ENCODE measurements around the gene C15orf39.

C15orf39 gene

GRCh38 chr15:75182187-75183131 is 19.2 kb upstream of the C15orf39 start:
- DNase-seq (ENCODE audit: extremely low read depth, low read depth), result no peak
- TF ChIP-seq, protein P1, sequence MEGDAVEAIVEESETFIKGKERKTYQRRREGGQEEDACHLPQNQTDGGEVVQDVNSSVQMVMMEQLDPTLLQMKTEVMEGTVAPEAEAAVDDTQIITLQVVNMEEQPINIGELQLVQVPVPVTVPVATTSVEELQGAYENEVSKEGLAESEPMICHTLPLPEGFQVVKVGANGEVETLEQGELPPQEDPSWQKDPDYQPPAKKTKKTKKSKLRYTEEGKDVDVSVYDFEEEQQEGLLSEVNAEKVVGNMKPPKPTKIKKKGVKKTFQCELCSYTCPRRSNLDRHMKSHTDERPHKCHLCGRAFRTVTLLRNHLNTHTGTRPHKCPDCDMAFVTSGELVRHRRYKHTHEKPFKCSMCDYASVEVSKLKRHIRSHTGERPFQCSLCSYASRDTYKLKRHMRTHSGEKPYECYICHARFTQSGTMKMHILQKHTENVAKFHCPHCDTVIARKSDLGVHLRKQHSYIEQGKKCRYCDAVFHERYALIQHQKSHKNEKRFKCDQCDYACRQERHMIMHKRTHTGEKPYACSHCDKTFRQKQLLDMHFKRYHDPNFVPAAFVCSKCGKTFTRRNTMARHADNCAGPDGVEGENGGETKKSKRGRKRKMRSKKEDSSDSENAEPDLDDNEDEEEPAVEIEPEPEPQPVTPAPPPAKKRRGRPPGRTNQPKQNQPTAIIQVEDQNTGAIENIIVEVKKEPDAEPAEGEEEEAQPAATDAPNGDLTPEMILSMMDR (IDR thresholded peaks at IDR 0.05; ENCODE audit: low read depth, low read length), result no peak

GRCh38 chr15:75185271-75186029 is 16.2 kb upstream of the C15orf39 start:
- DNase-seq (ENCODE audit: extremely low read depth, low read depth), result no peak

GRCh38 chr15:75186044-75186443 is 15.6 kb upstream of the C15orf39 start:
- TF ChIP-seq, protein P1 (IDR thresholded peaks at IDR 0.05; ENCODE audit: low read depth, low read length), result no peak
- no peak for DNase-seq (ENCODE audit: extremely low read depth, low read depth)

More at GRCh38 chr15:75185271-75186029, 16.2 kb upstream of the C15orf39 start:
- TF ChIP-seq, protein P1 (IDR thresholded peaks at IDR 0.05; ENCODE audit: low read depth, low read length), result no peak

DNA sequence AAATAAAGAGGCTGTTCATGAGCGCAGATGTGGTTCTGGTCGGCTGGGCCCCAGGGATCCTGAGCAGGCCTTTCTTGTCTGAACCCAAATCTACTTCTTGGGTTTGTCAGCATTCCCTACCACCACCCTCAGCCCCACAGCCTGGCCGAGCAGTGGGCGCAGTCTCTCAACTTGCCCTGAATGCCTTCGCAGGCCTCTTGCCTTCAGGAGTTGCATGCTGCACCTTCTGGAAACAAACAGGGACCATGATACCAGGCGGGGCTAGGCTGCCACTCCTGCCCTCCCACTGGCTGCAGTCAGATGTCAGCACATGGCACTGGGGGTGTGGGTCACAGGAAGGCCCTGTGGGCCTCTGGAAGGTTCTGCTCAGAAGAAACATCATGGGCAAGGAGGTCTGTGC is 13.2 kb upstream of the C15orf39 start:
- TF ChIP-seq, protein P1 (IDR thresholded peaks at IDR 0.05; ENCODE audit: low read depth, low read length), result no peak
- DNase-seq (ENCODE audit: extremely low read depth, low read depth), result no peak

- DNase-seq (ENCODE audit: extremely low read depth, low read depth), result no peak
These were observed 10.4 kb upstream of the C15orf39 start for GRCh38 chr15:75191235-75191634.

GRCh38 chr15:75192307-75192706 is 9.4 kb upstream of the C15orf39 start:
- no peak for DNase-seq (ENCODE audit: extremely low read depth, low read depth)
- TF ChIP-seq, protein P1 (IDR thresholded peaks at IDR 0.05; ENCODE audit: low read depth, low read length), result no peak

More at GRCh38 chr15:75191235-75191634, 10.4 kb upstream of the C15orf39 start:
- TF ChIP-seq, protein P1 (IDR thresholded peaks at IDR 0.05; ENCODE audit: low read depth, low read length), result no peak

DNA sequence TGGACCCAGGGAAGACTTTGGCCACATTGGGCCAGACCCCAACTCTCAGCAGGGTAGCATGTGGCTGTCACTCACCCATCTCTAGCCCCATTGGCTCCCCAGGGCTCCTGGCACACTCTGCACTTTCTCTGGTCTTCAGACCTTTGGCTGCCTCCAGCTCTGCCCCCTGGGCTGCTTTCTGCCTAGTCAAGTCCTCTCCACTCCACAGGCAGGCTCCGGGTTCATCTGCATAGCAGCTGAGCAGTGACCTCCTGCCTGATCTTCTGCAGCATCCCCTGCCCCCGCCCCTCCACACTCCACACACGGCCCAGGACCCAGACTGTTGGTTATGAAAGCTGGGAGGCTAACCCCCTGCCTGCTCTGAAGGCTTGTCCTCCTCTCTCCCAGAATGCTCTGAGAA is 8.4 kb upstream of the C15orf39 start:
- DNase-seq (ENCODE audit: extremely low read depth, low read depth), result no peak
- TF ChIP-seq, protein P1 (IDR thresholded peaks at IDR 0.05; ENCODE audit: low read depth, low read length), result no peak
